HCT116 (cell line): ENCODE results near the gene RIPOR1. TPM values are rescaled to one million over a fixed set of nuclear protein-coding genes. Genes with fewer than 3 reads are reported as not detected.
A peak's percentile ranks its signal among the peaks of the same experiment; 100 is the strongest.

Experiments
- ATAC-seq: fragments of 200-7000 bp; cut with Tn5 transposase; 2 replicates; pipeline ENCODE4 v1.9.1; 2020; ENCODE audit warnings: mild to moderate bottlenecking, moderate library complexity
- BruUV-seq: library from RNA; stranded (reverse); fragments of 400-500 nt; replicated peaks from 2 replicates; lab custom pipeline; 2021; lab: Mats Ljungman, UMichigan
- CTCF ChIA-PET: fragments of 300-600 bp; sonication (Branson Sonifier 250); formaldehyde crosslinking; loops from one replicate; lab custom pipeline; 2021; ENCODE audit warnings: antibody characterized with exemption; lab: Charles Lee
- POLR2A ChIA-PET: fragments of 300-600, 350-600 bp; sonication (Branson Sonifier 250); formaldehyde crosslinking; loops from one replicate; lab custom pipeline; 2021; ENCODE audit warnings: antibody characterized with exemption; lab: Charles Lee
- RAD21 ChIA-PET, 2 experiments: fragments of 300-600 bp; sonication (Branson Sonifier 250); formaldehyde crosslinking; loops; one replicate each; lab custom pipeline; 2023; ENCODE audit warnings: low total read pairs in 2 of 2; ENCODE audit not compliant: uncharacterized antibody in 2 of 2, unreplicated experiment in 2 of 2, low non-redundant PET in 1 of 2; lab: Charles Lee
- DNase-seq: peaks from one replicate; pipeline ENCODE4 v3.0.0-alpha.2; 2010; ENCODE audit warnings: low read depth, low spot score
- H2AFZ ChIP-seq: fragments of 200-600 bp; shearing (Covaris generic), sonication (generic); 2 replicates; pipeline ENCODE4 v1.6.1; 2017; ENCODE audit warnings: low read depth, mixed run types, mixed read lengths, antibody characterized with exemption, low read length; ENCODE audit not compliant: poor library complexity, severe bottlenecking
- H3K27ac ChIP-seq: 2 replicates; pipeline ENCODE4 v1.5.1; 2012; ENCODE audit warnings: low read depth, low read length
- H3K27me3 ChIP-seq: fragments of 200-600 bp; sonication (generic); 2 replicates; pipeline ENCODE4 v1.6.1; 2016; ENCODE audit warnings: mixed run types, low read length, mixed read lengths; ENCODE audit not compliant: insufficient read depth
- H3K36me3 ChIP-seq, 2 experiments: fragments of 200-500 bp in 1 of 2; fragments of 200-600 bp in 1 of 2; sonication (Bioruptor generic) in 1 of 2; sonication (generic) in 1 of 2; 2 replicates each; pipeline versions ENCODE4 v1.5.1 to v1.6.1; 2014 to 2016; ENCODE audit warnings: low read length in 2 of 2, inconsistent platforms in 1 of 2, mixed read lengths in 1 of 2, mixed run types in 1 of 2; ENCODE audit not compliant: insufficient read depth in 2 of 2, control insufficient read depth in 1 of 2
- H3K4me1 ChIP-seq, 2 experiments: fragments of 200-600 bp in 1 of 2; sonication (generic) in 1 of 2; 2 replicates each; pipeline versions ENCODE4 v1.5.1 to v1.6.1; 2012 to 2017; ENCODE audit warnings: low read length in 2 of 2, inconsistent platforms in 1 of 2, mild to moderate bottlenecking in 1 of 2, mixed read lengths in 1 of 2, mixed run types in 1 of 2, moderate library complexity in 1 of 2; ENCODE audit not compliant: insufficient read depth in 2 of 2, control insufficient read depth in 1 of 2
- H3K4me2 ChIP-seq: fragments of 200-600 bp; sonication (generic); 2 replicates; pipeline ENCODE4 v1.6.1; 2017; ENCODE audit warnings: mixed run types, low read length, mixed read lengths
- H3K4me3 ChIP-seq, 2 experiments: fragments of 200-600 bp in 1 of 2; sonication (generic) in 1 of 2; replicated peaks in 1 of 2; 2 replicates each; pipeline ENCODE4 v1.5.1; 2011 to 2016; ENCODE audit warnings: low read length in 2 of 2, control low read depth in 1 of 2, low read depth in 1 of 2, mild to moderate bottlenecking in 1 of 2, mixed read lengths in 1 of 2, mixed run types in 1 of 2
- H3K79me2 ChIP-seq: fragments of 200-600 bp; sonication (generic); 2 replicates; pipeline ENCODE4 v1.6.1; 2017; ENCODE audit warnings: mild to moderate bottlenecking, mixed run types, low read length, moderate library complexity, mixed read lengths; ENCODE audit not compliant: insufficient read depth
- H3K9ac ChIP-seq: fragments of 200-600 bp; sonication (generic); 2 replicates; pipeline ENCODE4 v1.6.1; 2016; ENCODE audit warnings: low read length, mixed read lengths
- H3K9me2 ChIP-seq: fragments of 200-600 bp; sonication (generic), shearing (Covaris generic); 2 replicates; pipeline ENCODE4 v1.6.1; 2017; ENCODE audit warnings: mixed run types, mild to moderate bottlenecking, moderate library complexity; ENCODE audit not compliant: insufficient read depth
- H3K9me3 ChIP-seq, 2 experiments: fragments of 200-500 bp in 1 of 2; fragments of 200-600 bp in 1 of 2; sonication (Bioruptor generic) in 1 of 2; sonication (generic) in 1 of 2; 2 replicates each; pipeline ENCODE4 v1.6.1; 2014 to 2017; ENCODE audit warnings: low read length in 2 of 2, mixed read lengths in 2 of 2, inconsistent platforms in 1 of 2, low read depth in 1 of 2, mild to moderate bottlenecking in 1 of 2, mixed run types in 1 of 2, moderate library complexity in 1 of 2; ENCODE audit not compliant: control insufficient read depth in 1 of 2, insufficient read depth in 1 of 2
- H4K20me1 ChIP-seq: fragments of 200-600 bp; sonication (generic), shearing (Covaris generic); 2 replicates; pipeline ENCODE4 v1.6.1; 2017; ENCODE audit warnings: mixed run types, mild to moderate bottlenecking, moderate library complexity; ENCODE audit not compliant: insufficient read depth
- EGR1 ChIP-seq: IDR thresholded peaks from 2 replicates; pipeline ENCODE4 v1.6.1; 2012; ENCODE audit warnings: low read depth
- EZH2 ChIP-seq: fragments of 200-600 bp; sonication (generic); IDR thresholded peaks from 2 replicates; pipeline ENCODE4 v1.6.1; 2017; ENCODE audit warnings: antibody characterized with exemption, mixed run types
- JUND ChIP-seq: IDR thresholded peaks from 2 replicates; pipeline ENCODE4 v1.6.1; 2012
- POLR2A ChIP-seq: IDR thresholded peaks from 2 replicates; pipeline ENCODE4 v1.7.0; 2011; ENCODE audit warnings: borderline replicate concordance; ENCODE audit not compliant: insufficient read depth, insufficient read length; ENCODE audit errors: extremely low read depth
- POLR2AphosphoS5 ChIP-seq: IDR thresholded peaks from 2 replicates; pipeline ENCODE4 v1.6.1; 2011; ENCODE audit warnings: mild to moderate bottlenecking, low read depth, low read length, moderate library complexity
- SIN3A ChIP-seq: IDR thresholded peaks from 2 replicates; pipeline ENCODE4 v1.6.1; 2012; ENCODE audit warnings: low read depth
- YY1 ChIP-seq: IDR thresholded peaks from 2 replicates; pipeline ENCODE4 v1.6.1; 2011; ENCODE audit warnings: low read length, low read depth, moderate library complexity, mild to moderate bottlenecking; ENCODE audit not compliant: insufficient replicate concordance; ENCODE audit errors: extremely low read depth
- ZBTB33 ChIP-seq: IDR thresholded peaks from 2 replicates; pipeline ENCODE4 v1.6.1; 2011; ENCODE audit warnings: mild to moderate bottlenecking, low read length, moderate library complexity; ENCODE audit not compliant: insufficient replicate concordance; ENCODE audit errors: extremely low read depth
- ZFX ChIP-seq: fragments of 450-650 bp; IDR thresholded peaks from 2 replicates; pipeline ENCODE4 v1.6.1; 2017
- intact Hi-C: fragments of 100-400 bp; cut with micrococcal nuclease; formaldehyde crosslinking; loops from 2 replicates; pipeline ENCODE4 v1.10.0; 2022
- total RNA-seq: library from RNA; stranded (reverse); gene quantifications from one replicate; pipeline ENCODE4 v1.2.1, GENCODE V29; 2021; ENCODE audit not compliant: unreplicated experiment
- TF ChIP-seq, protein P1 (sequence below), 3 experiments: fragments of 200-600 bp in 1 of 3; sonication (generic) in 1 of 3; IDR thresholded peaks in 2 of 3; conservative IDR thresholded peaks in 1 of 3; 2 replicates each; pipeline ENCODE4 v1.5.1; 2012 to 2017; ENCODE audit warnings: low read depth in 2 of 3, low read length in 2 of 3, antibody characterized with exemption in 1 of 3, borderline replicate concordance in 1 of 3, control low read depth in 1 of 3, mild to moderate bottlenecking in 1 of 3, mixed read lengths in 1 of 3, mixed run types in 1 of 3, moderate library complexity in 1 of 3; ENCODE audit not compliant: insufficient read depth in 1 of 3

RIPOR1 gene
- total RNA-seq, 1 experiment from 2014 or later: 60.0 TPM

- no peaks in the 10 kb centered on the region for H3K9me3 ChIP-seq
- peak; percentile 21 for ATAC-seq
- ChIA-PET RAD21 (interaction anchor here (0.7 to 1.6 kb wide), 4 partner anchors 16 to 81 kb away, joined by 3 to 4 read pairs (median 4); no protein-coding TSS in a partner anchor), POLR2A (interaction anchor here (0.6 to 1.9 kb wide), 3 partner anchors 30 to 1027 kb away, joined by 3 to 5 read pairs (median 5); no protein-coding TSS in a partner anchor), CTCF (interaction anchor here (0.7 to 3.2 kb wide), 8 partner anchors 16 to 1151 kb away, joined by 3 to 29 read pairs (median 4); partner anchors contain the start of gene ACD)
- peak overlapping the region; percentile 94 for H3K4me2 ChIP-seq
- no peaks in the 10 kb centered on the region for H3K27me3 ChIP-seq
- TF ChIP-seq SIN3A (peak; percentile 43; the same call in 1 of the 2 replicates), ZFX (peak; percentile 93), JUND (no peak), POLR2AphosphoS5 (no peak), EGR1 (no peak), ZBTB33 (no peak), POLR2A (peak; percentile 18), EZH2 (no peak), YY1 (no peak)
- TF ChIP-seq, protein P1, sequence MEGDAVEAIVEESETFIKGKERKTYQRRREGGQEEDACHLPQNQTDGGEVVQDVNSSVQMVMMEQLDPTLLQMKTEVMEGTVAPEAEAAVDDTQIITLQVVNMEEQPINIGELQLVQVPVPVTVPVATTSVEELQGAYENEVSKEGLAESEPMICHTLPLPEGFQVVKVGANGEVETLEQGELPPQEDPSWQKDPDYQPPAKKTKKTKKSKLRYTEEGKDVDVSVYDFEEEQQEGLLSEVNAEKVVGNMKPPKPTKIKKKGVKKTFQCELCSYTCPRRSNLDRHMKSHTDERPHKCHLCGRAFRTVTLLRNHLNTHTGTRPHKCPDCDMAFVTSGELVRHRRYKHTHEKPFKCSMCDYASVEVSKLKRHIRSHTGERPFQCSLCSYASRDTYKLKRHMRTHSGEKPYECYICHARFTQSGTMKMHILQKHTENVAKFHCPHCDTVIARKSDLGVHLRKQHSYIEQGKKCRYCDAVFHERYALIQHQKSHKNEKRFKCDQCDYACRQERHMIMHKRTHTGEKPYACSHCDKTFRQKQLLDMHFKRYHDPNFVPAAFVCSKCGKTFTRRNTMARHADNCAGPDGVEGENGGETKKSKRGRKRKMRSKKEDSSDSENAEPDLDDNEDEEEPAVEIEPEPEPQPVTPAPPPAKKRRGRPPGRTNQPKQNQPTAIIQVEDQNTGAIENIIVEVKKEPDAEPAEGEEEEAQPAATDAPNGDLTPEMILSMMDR (IDR thresholded peaks at IDR 0.05 in 2 of 3, conservative IDR thresholded peaks at IDR 0.05 in 1 of 3; ENCODE audit: borderline replicate concordance in 1 of 3, insufficient read depth in 1 of 3, low read depth in 2 of 3, low read length in 2 of 3): no peak
- no peak overlapping the region for H2AFZ ChIP-seq
- intact Hi-C loops: loop anchor here (1.0 kb wide), 2 partner anchors 42 to 103 kb away; partner anchors contain the start of genes C16orf86 and ENKD1
- H3K27ac ChIP-seq: peak overlapping the region; percentile 100
- no peaks in the 10 kb centered on the region for H3K9me2 ChIP-seq
- no peaks in the 10 kb centered on the region for H3K36me3 ChIP-seq
- peak; percentile 24 for DNase-seq
- no TSS peak for BruUV-seq
- H3K9ac ChIP-seq: peak overlapping the region; percentile 98
- H3K4me3 ChIP-seq: peak overlapping the region; percentile 88 to 99
- no peaks in the 10 kb centered on the region for H4K20me1 ChIP-seq
- H3K4me1 ChIP-seq: peaks cover 18 to 26% of the 10 kb centered on the region in 2 experiments
- peaks cover 52% of the 10 kb centered on the region for H3K79me2 ChIP-seq
These were observed 34.5 kb downstream of the RIPOR1 start for GRCh38 chr16:67562918-67563707.
